Right lobe of liver (tissue), 6 donors: ENCODE measurements around the gene RNASET2. TPM values are rescaled to one million over a fixed set of nuclear protein-coding genes. Genes with fewer than 3 reads are reported as not detected.
"Not testable (repeated sequence)": the region's sequence is repeated elsewhere in the genome, so short reads cannot be mapped to it uniquely, and the experiment has no call there.

Source experiments
- ATAC-seq, 4 donors: fragments of 200-7000 bp; cut with Tn5 transposase; one replicate each; pipeline ENCODE4 v1.9.1; 2020; ENCODE audit warnings: mild to moderate bottlenecking in 4 of 4, moderate library complexity in 4 of 4
- DNase-seq, 3 donors: peaks; one replicate each; pipeline ENCODE4 v3.0.0-alpha.2; 2020
- H3K27ac ChIP-seq, 3 donors: fragments of 200-600 bp; one replicate each; pipeline ENCODE4 v1.8.0; 2022
- H3K27me3 ChIP-seq, 2 donors: fragments of 200-600 bp; one replicate each; pipeline ENCODE4 v1.8.0; 2022
- H3K36me3 ChIP-seq, 4 donors: fragments of 200-600 bp; sonication (generic) in 1 of 4; one replicate each; pipeline versions ENCODE4 v1.5.1 to v1.8.0; 2017 to 2022; ENCODE audit warnings: control low read depth in 1 of 4
- H3K4me1 ChIP-seq, 4 donors: fragments of 200-600 bp; sonication (generic) in 1 of 4; one replicate each; pipeline versions ENCODE4 v1.5.1 to v1.8.0; 2017 to 2022; ENCODE audit warnings: control low read depth in 1 of 4
- H3K4me3 ChIP-seq, 3 donors: fragments of 200-600 bp; one replicate each; pipeline ENCODE4 v1.8.0; 2022
- H3K9me3 ChIP-seq, 4 donors: fragments of 200-600 bp; sonication (generic) in 1 of 4; one replicate each; pipeline versions ENCODE4 v1.5.1 to v1.8.0; 2017 to 2022; ENCODE audit warnings: control low read depth in 1 of 4
- POLR2A ChIP-seq: fragments of 450-650 bp; IDR thresholded peaks from one replicate; pipeline ENCODE4 v1.6.1; 2017; ENCODE audit warnings: antibody characterized with exemption, mild to moderate bottlenecking
- WGBS: methylation state at CpG from one replicate; pipeline ENCODE4 v1.1.6; 2018; ENCODE audit warnings: low coverage, low lambda C conversion rate; ENCODE audit not compliant: insufficient coverage; ENCODE audit errors: missing lambda C conversion rate; 5-methylcytosine and 5-hydroxymethylcytosine counted together
- intact Hi-C, 2 donors: fragments of 100-400 bp; cut with DNase I; formaldehyde crosslinking; loops; one replicate each; pipeline versions ENCODE4 v1.11.2 to v1.14.1; 2022
- microRNA-seq, 2 donors: library from miRNA; unstranded; fragments of <30 nt; microRNA quantifications; one replicate each; pipeline ENCODE4, GENCODE V29; 2019 to 2020
- small RNA-seq, 2 experiments: library from RNA; depleted of rRNA; stranded (forward); fragments of <200 nt; gene quantifications; one replicate each; pipeline ENCODE3, GENCODE V24; 2016
- total RNA-seq, 6 experiments: library from RNA; depleted of rRNA in 2 of 6; stranded (reverse); fragments of >200 nt in 2 of 6; fragmentation: NEBNext Ultra II Directional in 3 of 6; extraction: Animal tissue kit (Norgen Biotek cat#: 25700) in 3 of 6; gene quantifications; one replicate each; pipeline versions ENCODE4 v1.1.0 to v1.2.4, GENCODE V29; 2016 to 2023
- TF ChIP-seq, protein P1 (sequence below), 4 donors: fragments of 200-600 bp in 3 of 4; fragments of 450-650 bp in 1 of 4; IDR thresholded peaks; one replicate each; pipeline versions ENCODE4 v1.5.1 to v1.8.0; 2016 to 2022; ENCODE audit warnings: antibody characterized with exemption in 4 of 4, mild to moderate bottlenecking in 2 of 4
- donor health status: DM: no; HTN: yes; CAD: no.
- donor health status: DM: no; HTN: no; CAD: no.
- donor health status: DM: no; HTN: no; CAD: no.
- donor health status: DM: no; HTN: yes; CAD: no.
- donor health status: DM: no; HTN: yes; CAD: no.

Gene RNASET2
- total RNA-seq, 6 experiments from 2014 or later: 21.7 to 48.4 (median 30.8) TPM

DNA sequence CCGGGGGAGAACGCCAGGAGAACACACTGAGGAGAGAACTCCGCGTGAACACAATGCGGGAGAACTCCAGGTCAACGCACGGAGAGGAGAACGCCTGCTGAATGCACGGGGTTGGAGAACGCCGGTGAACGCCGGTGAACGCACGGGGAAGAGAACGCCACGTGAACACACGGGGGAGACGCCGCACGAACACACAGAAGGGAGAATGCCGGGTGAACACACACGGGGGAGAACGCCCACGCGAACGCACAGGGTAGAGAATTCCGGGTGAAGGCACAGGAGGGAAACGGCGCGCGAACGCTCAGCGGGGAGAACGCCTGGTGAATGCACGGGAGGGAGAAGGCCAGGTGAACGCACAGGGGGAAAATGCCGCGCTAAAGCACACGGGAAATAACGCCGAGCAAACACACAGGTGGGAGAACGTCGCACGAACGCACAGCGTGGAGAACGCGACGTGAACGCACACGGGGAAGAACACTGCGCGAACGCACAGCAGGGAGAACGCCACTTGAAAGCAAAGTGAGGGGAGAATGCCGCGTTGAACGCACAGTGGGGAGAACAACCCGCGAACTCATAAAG, 56.1 kb downstream of the RNASET2 start:
- intact Hi-C loops: no loop called here
- 96% methylated on average over 42 of the region's 61 CpGs for WGBS
- Histone ChIP-seq H3K27me3 (no peaks in the 10 kb centered on the region), H3K9me3 (no peaks in the 10 kb centered on the region), H3K36me3 (no peaks in the 10 kb centered on the region), H3K27ac (no peak overlapping the region), H3K4me1 (no peaks in the 10 kb centered on the region), H3K4me3 (no peak overlapping the region)
- no peak for TF ChIP-seq POLR2A
- DNase-seq (no peak), ATAC-seq (no peak)

DNA sequence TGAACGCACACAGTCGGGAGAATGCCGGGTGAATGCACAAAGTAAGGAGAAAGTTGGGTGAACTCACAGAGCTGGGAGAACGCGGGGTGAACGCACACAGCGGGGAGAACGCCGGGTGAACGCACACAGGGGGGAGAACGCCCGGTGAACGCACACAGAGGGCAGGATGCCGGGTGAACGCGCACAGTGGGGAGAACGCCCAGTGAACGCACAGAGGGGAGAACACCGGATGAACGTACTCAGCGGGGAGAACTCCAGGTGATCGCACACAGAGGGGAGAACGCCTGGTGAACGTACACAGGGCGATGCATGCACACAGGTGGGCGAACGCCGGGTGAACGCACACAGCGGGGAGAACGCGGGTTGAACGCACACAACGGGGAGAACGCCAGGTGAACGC, 57.4 kb downstream of the RNASET2 start:
- no peaks in the 10 kb centered on the region for H3K9me3 ChIP-seq
- H3K36me3 ChIP-seq: no peaks in the 10 kb centered on the region
- intact Hi-C loops: no loop called here
- H3K27ac ChIP-seq: no peak overlapping the region
- no peaks in the 10 kb centered on the region for H3K4me1 ChIP-seq
- DNase-seq (no peak), ATAC-seq (no peak)
- H3K4me3 ChIP-seq: no peak overlapping the region
- WGBS: 94% methylated on average over 28 of the region's 36 CpGs
- no peaks in the 10 kb centered on the region for H3K27me3 ChIP-seq
- TF ChIP-seq, protein P1, sequence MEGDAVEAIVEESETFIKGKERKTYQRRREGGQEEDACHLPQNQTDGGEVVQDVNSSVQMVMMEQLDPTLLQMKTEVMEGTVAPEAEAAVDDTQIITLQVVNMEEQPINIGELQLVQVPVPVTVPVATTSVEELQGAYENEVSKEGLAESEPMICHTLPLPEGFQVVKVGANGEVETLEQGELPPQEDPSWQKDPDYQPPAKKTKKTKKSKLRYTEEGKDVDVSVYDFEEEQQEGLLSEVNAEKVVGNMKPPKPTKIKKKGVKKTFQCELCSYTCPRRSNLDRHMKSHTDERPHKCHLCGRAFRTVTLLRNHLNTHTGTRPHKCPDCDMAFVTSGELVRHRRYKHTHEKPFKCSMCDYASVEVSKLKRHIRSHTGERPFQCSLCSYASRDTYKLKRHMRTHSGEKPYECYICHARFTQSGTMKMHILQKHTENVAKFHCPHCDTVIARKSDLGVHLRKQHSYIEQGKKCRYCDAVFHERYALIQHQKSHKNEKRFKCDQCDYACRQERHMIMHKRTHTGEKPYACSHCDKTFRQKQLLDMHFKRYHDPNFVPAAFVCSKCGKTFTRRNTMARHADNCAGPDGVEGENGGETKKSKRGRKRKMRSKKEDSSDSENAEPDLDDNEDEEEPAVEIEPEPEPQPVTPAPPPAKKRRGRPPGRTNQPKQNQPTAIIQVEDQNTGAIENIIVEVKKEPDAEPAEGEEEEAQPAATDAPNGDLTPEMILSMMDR (IDR thresholded peaks at IDR 0.05): no peak
- TF ChIP-seq POLR2A: no peak

DNA sequence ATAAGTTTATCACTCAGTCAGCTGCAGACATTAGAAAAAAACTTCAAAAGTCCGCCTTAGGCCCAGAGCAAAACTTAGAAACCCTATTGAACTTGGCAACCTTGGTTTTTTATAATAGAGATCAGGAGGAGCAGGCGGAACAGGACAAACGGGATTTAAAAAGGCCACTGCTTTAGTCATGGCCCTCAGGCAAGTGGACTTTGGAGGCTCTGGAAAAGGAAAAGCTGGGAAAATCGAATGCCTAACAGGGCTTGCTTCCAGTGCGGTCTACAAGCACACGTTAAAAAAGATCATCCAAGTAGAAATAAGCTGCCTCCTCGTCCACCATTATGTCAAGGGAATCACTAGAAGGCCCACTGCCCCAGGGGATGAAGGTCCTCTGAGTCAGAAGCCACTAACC, 61.7 kb downstream of the RNASET2 start:
- H3K4me1 ChIP-seq, ATAC-seq, H3K4me3 ChIP-seq, H3K27me3 ChIP-seq, H3K36me3 ChIP-seq, DNase-seq, H3K9me3 ChIP-seq, intact Hi-C loops, H3K27ac ChIP-seq: not testable (repeated sequence)
- 65% methylated on average over 2 of the region's 7 CpGs for WGBS

DNA sequence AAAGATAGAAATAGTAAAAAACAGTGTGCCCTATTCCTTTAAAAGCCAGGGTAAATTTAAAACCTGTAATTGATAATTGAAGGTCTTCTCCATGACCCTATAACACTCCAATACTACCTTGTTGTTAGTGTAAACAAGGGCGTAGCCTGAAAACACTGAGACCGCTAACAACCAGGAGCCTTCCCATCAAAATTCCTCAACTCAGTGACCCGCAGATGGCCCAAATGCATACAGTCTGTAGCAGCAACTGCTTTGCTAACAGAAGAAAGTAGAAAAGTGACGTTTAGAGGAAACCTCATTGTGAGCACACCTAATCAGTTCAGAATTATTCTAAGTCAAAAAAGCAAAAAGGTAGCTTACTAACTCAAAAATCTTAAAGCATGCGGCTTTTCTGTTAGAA, 63.9 kb downstream of the RNASET2 start:
- 44% methylated on average over 5 of the region's 5 CpGs for WGBS
- H3K4me1 ChIP-seq, H3K27me3 ChIP-seq, H3K27ac ChIP-seq, ATAC-seq, DNase-seq, H3K4me3 ChIP-seq, H3K9me3 ChIP-seq, intact Hi-C loops, H3K36me3 ChIP-seq: not testable (repeated sequence)

DNA sequence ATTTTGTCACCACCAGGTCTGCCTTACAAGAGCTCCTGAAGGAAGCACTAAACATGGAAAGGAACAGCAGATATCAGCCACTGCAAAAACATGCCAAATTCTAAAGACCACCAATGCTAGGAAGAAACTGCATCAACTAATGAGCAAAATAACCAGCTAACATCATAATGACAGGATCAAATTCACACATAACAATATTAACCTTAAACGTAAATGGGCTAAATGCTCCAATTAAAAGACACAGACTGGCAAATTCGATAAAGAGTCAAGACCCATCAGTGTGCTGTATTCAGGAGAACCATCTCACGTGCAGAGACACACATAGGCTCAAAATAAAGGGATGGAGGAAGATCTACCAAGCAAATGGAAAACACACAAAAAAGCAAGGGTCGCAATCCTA, 69.6 kb downstream of the RNASET2 start:
- H3K9me3 ChIP-seq, H3K4me1 ChIP-seq, H3K27ac ChIP-seq, intact Hi-C loops, DNase-seq, H3K27me3 ChIP-seq, H3K36me3 ChIP-seq, ATAC-seq, H3K4me3 ChIP-seq: not testable (repeated sequence)
- WGBS: 57% methylated on average over 3 of the region's 4 CpGs

DNA sequence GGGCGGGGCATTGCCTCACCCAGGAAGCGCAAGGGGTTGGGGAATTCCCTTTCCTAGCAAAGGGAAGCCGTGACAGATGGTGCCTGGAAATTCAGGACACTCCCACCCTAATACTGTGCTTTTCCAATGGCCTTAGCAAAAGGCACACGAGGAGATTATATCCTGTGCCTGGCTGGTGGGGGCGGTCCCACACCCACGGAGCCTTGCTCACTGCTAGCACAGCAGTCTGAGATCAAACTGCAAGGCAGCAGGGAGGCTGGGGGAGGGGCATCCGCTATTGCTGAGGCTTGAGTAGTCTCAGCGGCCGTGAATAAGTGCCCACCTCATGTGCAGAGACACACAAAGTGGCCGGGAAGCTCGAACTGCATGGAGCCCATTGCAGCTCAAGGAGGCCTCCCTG, 71.4 kb downstream of the RNASET2 start:
- H3K4me1 ChIP-seq, H3K4me3 ChIP-seq, H3K9me3 ChIP-seq, DNase-seq, ATAC-seq, H3K36me3 ChIP-seq, intact Hi-C loops, H3K27me3 ChIP-seq, H3K27ac ChIP-seq: not testable (repeated sequence)
- 81% methylated on average over 8 of the region's 11 CpGs for WGBS

DNA sequence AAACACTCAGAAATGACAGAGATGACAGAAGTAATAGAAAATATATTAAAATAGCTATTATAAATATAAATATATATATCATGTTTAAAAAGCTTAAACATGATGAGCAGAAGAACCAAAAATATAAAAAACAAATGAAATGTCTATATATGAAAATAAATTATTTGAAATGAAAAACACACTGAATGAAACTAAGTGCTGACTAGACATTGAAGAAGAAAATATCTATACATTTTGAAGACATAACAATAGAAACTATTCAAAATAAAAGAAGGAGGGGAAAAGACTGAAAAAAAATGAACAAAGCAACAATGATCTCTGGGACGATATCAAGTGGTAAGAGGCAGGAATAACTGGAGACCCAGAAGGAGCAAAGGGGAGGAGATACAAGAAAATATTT, 76.8 kb downstream of the RNASET2 start:
- H3K27ac ChIP-seq: no peak overlapping the region
- H3K9me3 ChIP-seq: peaks cover 0 to 6% (median 0%) of the 10 kb centered on the region in 4 donors
- no peaks in the 10 kb centered on the region for H3K27me3 ChIP-seq
- no peaks in the 10 kb centered on the region for H3K4me1 ChIP-seq
- DNase-seq (no peak), ATAC-seq (no peak)
- no peaks in the 10 kb centered on the region for H3K36me3 ChIP-seq
- 64% methylated on average over 1 of the region's 1 CpG for WGBS
- intact Hi-C loops: no loop called here
- TF ChIP-seq, protein P1 (IDR thresholded peaks at IDR 0.05): no peak
- no peak for TF ChIP-seq POLR2A
- H3K4me3 ChIP-seq: no peak overlapping the region

Small RNAs within 50 kb of the gene (microRNA-seq; reads per million reads assigned to microRNA genes)
- gene MIR3939: 0 to 0.64 reads per million in 2 donors

Small RNAs within 50 kb of the gene (small RNA-seq; reads per million reads assigned to genes)
- 0 reads per million in 2 experiments for gene MIR3939

Other genes with a start within 250 kb of the RNASET2 start
- gene CEP43, start 42.8 kb upstream of the RNASET2 start, total RNA-seq: 10 to 100 TPM; 11.7 to 23.5 (median 19.7) TPM
- gene CCR6, start 166.5 kb upstream of the RNASET2 start, total RNA-seq: under 1 TPM in 3 of 6 experiments, not detected in 3; 0.06 to 0.58 (median 0.12) TPM
- not detected for gene GPR31, start 201.4 kb upstream of the RNASET2 start, total RNA-seq